Body of pancreas (tissue), 4 donors: ENCODE data around the gene MRPL34. TPM values are rescaled to one million over a fixed set of nuclear protein-coding genes. Genes with fewer than 3 reads are reported as not detected.

ENCODE experiments used
- ATAC-seq: fragments of 150-250 bp; one replicate; pipeline ENCODE4 v1.9.1; 2016
- DNase-seq, 4 donors: peaks; one replicate each; pipeline ENCODE4 v3.0.0-alpha.2; 2019
- H3K27ac ChIP-seq, 4 donors: fragments of 200-600 bp; sonication (generic); 1 replicate in 3 of 4; 2 replicates in 1 of 4; pipeline versions ENCODE4 v1.5.1 to v1.6.1; 2016 to 2019; ENCODE audit warnings: mild to moderate bottlenecking in 1 of 4, mixed read lengths in 1 of 4, moderate library complexity in 1 of 4
- H3K27me3 ChIP-seq, 2 donors: fragments of 200-600 bp; sonication (generic); one replicate each; pipeline ENCODE4 v1.6.0; 2016; ENCODE audit warnings: mild to moderate bottlenecking in 1 of 2
- H3K36me3 ChIP-seq, 2 donors: fragments of 200-600 bp; sonication (generic); replicated peaks in 1 of 2; 2 replicates each; pipeline ENCODE4 v1.5.1; 2016; ENCODE audit warnings: low read depth in 2 of 2; ENCODE audit not compliant: insufficient read depth in 1 of 2
- H3K4me1 ChIP-seq: fragments of 200-600 bp; sonication (generic); one replicate; pipeline ENCODE4 v1.6.0; 2016
- H3K4me3 ChIP-seq, 2 donors: fragments of 200-600 bp; sonication (generic); 1 replicate in 1 of 2; 2 replicates in 1 of 2; pipeline ENCODE4 v1.5.1; 2016 to 2019
- H3K9me3 ChIP-seq, 3 donors: fragments of 200-600 bp; sonication (generic); 1 replicate in 2 of 3; 2 replicates in 1 of 3; pipeline ENCODE4 v1.5.1; 2016
- CTCF ChIP-seq, 7 experiments: fragments of 450-650 bp in 4 of 7; fragments of 200-600 bp in 3 of 7; sonication (generic) in 3 of 7; IDR thresholded peaks; one replicate each; pipeline ENCODE4 v1.5.1; 2016 to 2019; ENCODE audit warnings: antibody characterized with exemption in 7 of 7
- POLR2A ChIP-seq, 3 donors: fragments of 450-650 bp; IDR thresholded peaks; one replicate each; pipeline ENCODE4 v1.6.1; 2016; ENCODE audit warnings: antibody characterized with exemption in 3 of 3, mild to moderate bottlenecking in 2 of 3
- WGBS, 2 donors: methylation state at CpG; one replicate each; pipeline ENCODE4 v1.1.5; 2017; 5-methylcytosine and 5-hydroxymethylcytosine counted together
- intact Hi-C: fragments of 100-400 bp; cut with DNase I; formaldehyde crosslinking; loops from one replicate; pipeline ENCODE4 v1.15.1; 2023
- total RNA-seq, 2 donors: library from RNA; depleted of rRNA; stranded (reverse); fragments of >200 nt; gene quantifications; one replicate each; pipeline ENCODE4 v1.1.0, GENCODE V29; 2016

MRPL34 gene
- total RNA-seq, 2 donors from 2014 or later: 47.7 to 152 TPM

GRCh38 chr19:17309198-17309964 is 3.7 kb downstream of the MRPL34 start, which contains the start of gene DDA1:
Gene DDA1, plus strand, starts transcription at chr19:17309563. Its CDS starts 92 bp downstream, at chr19:17309655.
- H3K9me3 ChIP-seq: no peaks in the 10 kb centered on the region
- H3K4me1 ChIP-seq: peaks cover 58% of the 10 kb centered on the region
- ATAC-seq: peak; percentile 83
- peak within 1 kb of the TSS; percentile 57 to 90 for H3K4me3 ChIP-seq
- no peaks in the 10 kb centered on the region for H3K27me3 ChIP-seq
- intact Hi-C loops: no loop called here
- 0% methylated on average over 8 to 46 of the region's 46 CpGs for WGBS, 2 donors
- H3K36me3 ChIP-seq: peaks cover 0 to 4% of the 10 kb centered on the region in 2 donors
- TF ChIP-seq CTCF (IDR thresholded peaks at IDR 0.05): peak in 1 of 7 experiments; percentile 4
- peak; percentile 13 to 77 (median 73) for TF ChIP-seq POLR2A (IDR thresholded peaks at IDR 0.05)
- peak within 1 kb of the TSS in 3 of 4 donors; percentile 39 to 76 (median 68) for H3K27ac ChIP-seq
- peak; percentile 100 for DNase-seq

GRCh38 chr19:17309965-17310461 is 4.3 kb downstream of the MRPL34 start:
- Histone ChIP-seq H3K27ac (peak overlapping the region in 3 of 4 donors; percentile 39 to 76 (median 68)), H3K27me3 (no peaks in the 10 kb centered on the region), H3K4me1 (peaks cover 52% of the 10 kb centered on the region), H3K4me3 (peak overlapping the region; percentile 57 to 90), H3K36me3 (peaks cover 0 to 4% of the 10 kb centered on the region in 2 donors), H3K9me3 (no peaks in the 10 kb centered on the region)
- no peak for TF ChIP-seq POLR2A (IDR thresholded peaks at IDR 0.05)
- no peak for TF ChIP-seq CTCF (IDR thresholded peaks at IDR 0.05)
- intact Hi-C loops: no loop called here
- 6 to 7% methylated on average over 5 to 23 of the region's 23 CpGs for WGBS, 2 donors
- ATAC-seq: no peak
- no peak for DNase-seq

- TF ChIP-seq POLR2A (IDR thresholded peaks at IDR 0.05) (no peak), CTCF (IDR thresholded peaks at IDR 0.05) (no peak)
- DNase-seq (peak in 2 of 4 donors; percentile 16 to 45), ATAC-seq (peak; percentile 18)
- Histone ChIP-seq H3K4me3 (no peak overlapping the region), H3K9me3 (no peaks in the 10 kb centered on the region), H3K4me1 (peaks cover 41% of the 10 kb centered on the region), H3K27ac (peak overlapping the region in 2 of 4 donors; percentile 61 to 70), H3K27me3 (no peaks in the 10 kb centered on the region), H3K36me3 (peaks cover 0 to 4% of the 10 kb centered on the region in 2 donors)
- intact Hi-C loops: no loop called here
- 63 to 70% methylated on average over 10 to 11 of the region's 11 CpGs for WGBS, 2 donors
Measured at GRCh38 chr19:17311455-17312188, 6.0 kb downstream of the MRPL34 start.

GRCh38 chr19:17312189-17313113 is 6.8 kb downstream of the MRPL34 start:
- 79 to 82% methylated on average over 10 to 20 of the region's 20 CpGs for WGBS, 2 donors
- H3K9me3 ChIP-seq: no peaks in the 10 kb centered on the region
- TF ChIP-seq CTCF (IDR thresholded peaks at IDR 0.05) (no peak), POLR2A (IDR thresholded peaks at IDR 0.05) (peak in 2 of 3 donors; percentile 26 to 38)
- intact Hi-C loops: no loop called here
- H3K27ac ChIP-seq: peak overlapping the region in 2 of 4 donors; percentile 61 to 70
- H3K4me1 ChIP-seq: peaks cover 34% of the 10 kb centered on the region
- H3K36me3 ChIP-seq: peaks cover 0 to 4% of the 10 kb centered on the region in 2 donors
- ATAC-seq (no peak), DNase-seq (no peak)
- H3K4me3 ChIP-seq: no peak overlapping the region
- H3K27me3 ChIP-seq: no peaks in the 10 kb centered on the region
